ENCODE results near the gene GPRC5B.

GRCh38 chr16:19881783-19882182 is 2.9 kb downstream of the GPRC5B start:
- no peak for TF ChIP-seq CTCF (IDR thresholded peaks at IDR 0.05)
- TF ChIP-seq POLR2A (IDR thresholded peaks at IDR 0.05): no peak
